HG03045 (cell line): Measurements from ENCODE around the gene CXCL17.
"Not testable (repeated sequence)": the region's sequence is repeated elsewhere in the genome, so short reads cannot be mapped to it uniquely, and the experiment has no call there.

Source experiments
- ATAC-seq: cut with Tn5 transposase; IDR thresholded peaks from one replicate; pipeline ENCODE4 v1.9.1; 2021; ENCODE audit warnings: mild to moderate bottlenecking, moderate library complexity; ENCODE audit not compliant: unreplicated experiment

Gene CXCL17

GRCh38 chr19:42466521-42467182, 23.9 kb upstream of the CXCL17 start:
- ATAC-seq, result no peak

- no peak for ATAC-seq
These were observed 23.1 kb upstream of the CXCL17 start for GRCh38 chr19:42465827-42466280.

GRCh38 chr19:42461700-42462324, 19.1 kb upstream of the CXCL17 start:
- ATAC-seq, result no peak

GRCh38 chr19:42461231-42461630, 18.5 kb upstream of the CXCL17 start:
- not testable (repeated sequence) for ATAC-seq

GRCh38 chr19:42459926-42460325, 17.2 kb upstream of the CXCL17 start:
- ATAC-seq, result no peak

GRCh38 chr19:42455621-42456081, 12.9 kb upstream of the CXCL17 start:
- ATAC-seq, result no peak

GRCh38 chr19:42455086-42455485, 12.3 kb upstream of the CXCL17 start:
- no peak for ATAC-seq

GRCh38 chr19:42452590-42452989, 9.8 kb upstream of the CXCL17 start:
- no peak for ATAC-seq

GRCh38 chr19:42450314-42450934, 7.7 kb upstream of the CXCL17 start:
- no peak for ATAC-seq

GRCh38 chr19:42448306-42448705, 5.6 kb upstream of the CXCL17 start:
- not testable (repeated sequence) for ATAC-seq

- ATAC-seq, result no peak
These were observed 3.2 kb upstream of the CXCL17 start for GRCh38 chr19:42445948-42446347.

- ATAC-seq, result no peak
These were observed 1.2 kb upstream of the CXCL17 start for GRCh38 chr19:42443944-42444398.

GRCh38 chr19:42441049-42441445, 1.7 kb downstream of the CXCL17 start:
- no peak for ATAC-seq

GRCh38 chr19:42440357-42441048, 2.2 kb downstream of the CXCL17 start:
- ATAC-seq, result no peak

- no peak for ATAC-seq
These were observed 6.7 kb downstream of the CXCL17 start for GRCh38 chr19:42436006-42436405.

GRCh38 chr19:42435316-42435715, 7.4 kb downstream of the CXCL17 start:
- no peak for ATAC-seq

- ATAC-seq, result no peak
These were observed 9.1 kb downstream of the CXCL17 start for GRCh38 chr19:42433503-42434260.

- no peak for ATAC-seq
These were observed 11.3 kb downstream of the CXCL17 start for GRCh38 chr19:42431486-42431885.

- no peak for ATAC-seq
These were observed 14.1 kb downstream of the CXCL17 start for GRCh38 chr19:42428676-42429075.

GRCh38 chr19:42427313-42427712, 15.4 kb downstream of the CXCL17 start, which contains the start of gene LIPE:
TSS of gene LIPE (minus strand) at chr19:42427388. CDS start at chr19:42427149, 239 bp downstream.
- ATAC-seq, result no peak

GRCh38 chr19:42426643-42427042, 16.1 kb downstream of the CXCL17 start:
- no peak for ATAC-seq
